H1 (cell line): ENCODE measurements around the gene COG7. TPM values are rescaled to one million over a fixed set of nuclear protein-coding genes. Genes with fewer than 3 reads are reported as not detected.

Experiments used
- CTCF ChIA-PET: fragments of 300-600 bp; sonication (Branson Sonifier 250); formaldehyde crosslinking; loops from one replicate; lab custom pipeline; 2021; ENCODE audit not compliant: partially characterized antibody; lab: Charles Lee
- POLR2A ChIA-PET: fragments of 300-600 bp; sonication (Branson Sonifier 250); formaldehyde crosslinking; loops from one replicate; lab custom pipeline; 2021; ENCODE audit warnings: inconsistent platforms; ENCODE audit not compliant: partially characterized antibody; lab: Charles Lee
- DNase-seq, 2 experiments: peaks; one replicate each; pipeline versions ENCODE4 v3.0.0 to v3.0.0-alpha.2; 2010 to 2022; ENCODE audit warnings: low spot score in 2 of 2, low read depth in 1 of 2, mixed read lengths in 1 of 2
- FAIRE-seq: peaks from 2 replicates; lab custom pipeline; 2011; peaks lifted over from hg19 to GRCh38; lab: Jason Lieb, UNC
- H2AFZ ChIP-seq: 2 replicates; pipeline ENCODE4 v1.8.1; 2012; ENCODE audit warnings: low read length, inconsistent platforms
- H2AK5ac ChIP-seq: 2 replicates; pipeline ENCODE4 v1.6.1; 2013; ENCODE audit warnings: low read depth, low read length
- H2BK120ac ChIP-seq: replicated peaks from 2 replicates; pipeline ENCODE3; 2013; ENCODE audit warnings: low read depth, low read length, inconsistent platforms
- H2BK12ac ChIP-seq: 2 replicates; pipeline ENCODE4 v1.6.1; 2013; ENCODE audit warnings: low read depth, low read length
- H2BK15ac ChIP-seq: 2 replicates; pipeline ENCODE4 v1.6.1; 2013; ENCODE audit warnings: low read length
- H2BK20ac ChIP-seq: 2 replicates; pipeline ENCODE4 v1.6.1; 2013; ENCODE audit warnings: low read length
- H2BK5ac ChIP-seq: 2 replicates; pipeline ENCODE4 v1.6.1; 2013; ENCODE audit warnings: low read depth, low read length
- H3K14ac ChIP-seq: 2 replicates; pipeline ENCODE4 v1.6.1; 2013; ENCODE audit warnings: inconsistent platforms; ENCODE audit not compliant: insufficient read length
- H3K18ac ChIP-seq: 2 replicates; pipeline ENCODE4 v1.6.1; 2013; ENCODE audit warnings: low read length; ENCODE audit errors: extremely low read depth
- H3K23ac ChIP-seq: 2 replicates; pipeline ENCODE4 v1.6.1; 2013; ENCODE audit warnings: inconsistent platforms; ENCODE audit not compliant: insufficient read length
- H3K23me2 ChIP-seq: 2 replicates; pipeline ENCODE4 v1.6.1; 2013; ENCODE audit warnings: low read depth, low read length
- H3K27ac ChIP-seq: 2 replicates; pipeline ENCODE4 v1.6.1; 2011; ENCODE audit warnings: low read depth, low read length, inconsistent platforms
- H3K27me3 ChIP-seq, 4 experiments: replicated peaks in 1 of 4; 1 replicate in 1 of 4; 2 replicates in 3 of 4; pipeline versions ENCODE4 v1.6.1 to v1.8.1; 2011 to 2013; ENCODE audit warnings: low read length in 3 of 4, mild to moderate bottlenecking in 3 of 4, inconsistent platforms in 2 of 4, mixed read lengths in 2 of 4, moderate library complexity in 1 of 4; ENCODE audit not compliant: control insufficient read depth in 3 of 4, insufficient read depth in 3 of 4; ENCODE audit errors: extremely low read depth in 1 of 4
- H3K36me3 ChIP-seq, 4 experiments: 2 replicates each; pipeline versions ENCODE4 v1.6.1 to v1.8.1; 2011 to 2013; ENCODE audit warnings: mild to moderate bottlenecking in 4 of 4, low read length in 3 of 4, moderate library complexity in 2 of 4, control low read depth in 1 of 4, inconsistent platforms in 1 of 4; ENCODE audit not compliant: insufficient read depth in 4 of 4, control insufficient read depth in 2 of 4
- H3K4ac ChIP-seq: replicated peaks from 2 replicates; pipeline ENCODE3; 2013; ENCODE audit warnings: low read length, low read depth, mixed read lengths, inconsistent platforms; ENCODE audit not compliant: insufficient read length
- H3K4me1 ChIP-seq, 4 experiments: replicated peaks in 1 of 4; 1 replicate in 1 of 4; 2 replicates in 3 of 4; pipeline versions ENCODE4 v1.6.1 to v1.8.1; 2011 to 2013; ENCODE audit warnings: low read length in 3 of 4, inconsistent platforms in 2 of 4, mixed read lengths in 1 of 4; ENCODE audit not compliant: insufficient read depth in 4 of 4, control insufficient read depth in 3 of 4
- H3K4me2 ChIP-seq, 2 experiments: 2 replicates each; pipeline versions ENCODE4 v1.6.1 to v1.8.1; 2011 to 2013; ENCODE audit warnings: low read depth in 2 of 2, low read length in 2 of 2, control low read depth in 1 of 2, inconsistent platforms in 1 of 2, mild to moderate bottlenecking in 1 of 2; ENCODE audit not compliant: insufficient read depth in 1 of 2
- H3K4me3 ChIP-seq, 4 experiments: fragments of 200-600, 300-600 bp in 1 of 4; sonication (generic), shearing (Covaris generic), sonication (Bioruptor Twin) in 1 of 4; 2 replicates each; pipeline versions ENCODE4 v1.5.1 to v1.8.1; 2011 to 2016; ENCODE audit warnings: low read length in 4 of 4, low read depth in 3 of 4, control low read depth in 2 of 4, inconsistent platforms in 2 of 4, mild to moderate bottlenecking in 2 of 4, mixed read lengths in 1 of 4, moderate library complexity in 1 of 4; ENCODE audit not compliant: insufficient read depth in 2 of 4; ENCODE audit errors: extremely low read depth in 1 of 4
- H3K56ac ChIP-seq: replicated peaks from 2 replicates; pipeline ENCODE3; 2013; ENCODE audit warnings: low read depth, mild to moderate bottlenecking, mixed read lengths, low read length, inconsistent platforms; ENCODE audit not compliant: insufficient read length
- H3K79me1 ChIP-seq: 2 replicates; pipeline ENCODE4 v1.6.1; 2013; ENCODE audit warnings: low read depth, low read length, control low read depth
- H3K79me2 ChIP-seq, 2 experiments: 2 replicates each; pipeline versions ENCODE4 v1.6.1 to v1.8.1; 2012 to 2013; ENCODE audit warnings: low read length in 2 of 2, mild to moderate bottlenecking in 2 of 2, inconsistent platforms in 1 of 2; ENCODE audit not compliant: insufficient read depth in 2 of 2, control insufficient read depth in 1 of 2
- H3K9ac ChIP-seq, 4 experiments: replicated peaks in 1 of 4; 1 replicate in 1 of 4; 2 replicates in 3 of 4; pipeline versions ENCODE4 v1.6.1 to v1.8.1; 2011 to 2013; ENCODE audit warnings: low read depth in 3 of 4, low read length in 3 of 4, control low read depth in 2 of 4, mild to moderate bottlenecking in 2 of 4, moderate library complexity in 2 of 4, inconsistent platforms in 1 of 4; ENCODE audit errors: extremely low read depth in 1 of 4
- H3K9me3 ChIP-seq, 2 experiments: 2 replicates each; pipeline versions ENCODE4 v1.6.1 to v1.8.1; 2012 to 2013; ENCODE audit warnings: mild to moderate bottlenecking in 2 of 2, moderate library complexity in 2 of 2, control low read depth in 1 of 2, inconsistent platforms in 1 of 2, low read depth in 1 of 2, low read length in 1 of 2, mixed read lengths in 1 of 2; ENCODE audit not compliant: insufficient read depth in 2 of 2
- H4K20me1 ChIP-seq, 2 experiments: replicated peaks in 1 of 2; 2 replicates each; pipeline versions ENCODE3 to v1.8.1; 2011 to 2013; ENCODE audit warnings: inconsistent platforms in 2 of 2, low read length in 2 of 2, mild to moderate bottlenecking in 1 of 2; ENCODE audit not compliant: insufficient read depth in 2 of 2, control insufficient read depth in 1 of 2
- H4K5ac ChIP-seq: 2 replicates; pipeline ENCODE4 v1.6.1; 2013; ENCODE audit warnings: low read length, low read depth, mixed read lengths, inconsistent platforms; ENCODE audit not compliant: insufficient read length
- H4K8ac ChIP-seq: 2 replicates; pipeline ENCODE4 v1.8.0; 2013; ENCODE audit warnings: mild to moderate bottlenecking, moderate library complexity, low read length, inconsistent platforms; ENCODE audit not compliant: insufficient read depth; ENCODE audit errors: extremely low read depth
- H4K91ac ChIP-seq: replicated peaks from 2 replicates; pipeline ENCODE3; 2013; ENCODE audit warnings: low read length, mixed read lengths, inconsistent platforms; ENCODE audit not compliant: insufficient read length
- ASH2L ChIP-seq: fragments of 200-600, 300-600 bp; sonication (generic); IDR thresholded peaks from one replicate; pipeline ENCODE4 v1.7.1; 2017; ENCODE audit warnings: low read length
- BRCA1 ChIP-seq: IDR thresholded peaks from 2 replicates; pipeline ENCODE4 v1.6.1; 2012; ENCODE audit warnings: low read depth, low read length, improper control_type of control experiment
- CBX5 ChIP-seq: fragments of 300-800, 300-1000 bp; sonication (generic); IDR thresholded peaks from 2 replicates; pipeline ENCODE4 v1.7.1; 2016; ENCODE audit warnings: antibody characterized with exemption, low read length, low read depth
- CBX8 ChIP-seq: fragments of 300-800, 300-1000 bp; sonication (generic); IDR thresholded peaks from 2 replicates; pipeline ENCODE4 v1.7.1; 2016; ENCODE audit warnings: low read depth, low read length, borderline replicate concordance
- CHD1 ChIP-seq: IDR thresholded peaks from 2 replicates; pipeline ENCODE4 v1.6.1; 2012; ENCODE audit warnings: low read depth, low read length, improper control_type of control experiment
- GTF2F1 ChIP-seq: IDR thresholded peaks from 2 replicates; pipeline ENCODE4 v1.6.1; 2012; ENCODE audit warnings: low read depth, low read length, improper control_type of control experiment, borderline replicate concordance
- KDM1A ChIP-seq: fragments of 200-600, 300-600 bp; sonication (generic); IDR thresholded peaks from 2 replicates; pipeline ENCODE4 v1.7.1; 2016; ENCODE audit warnings: mild to moderate bottlenecking, low read length, borderline replicate concordance
- POU5F1 ChIP-seq: IDR thresholded peaks from 2 replicates; pipeline ENCODE4 v1.6.1; 2011; ENCODE audit warnings: low read depth, mild to moderate bottlenecking, low read length, moderate library complexity
- RAD21 ChIP-seq, 2 experiments: IDR thresholded peaks in 1 of 2; conservative IDR thresholded peaks in 1 of 2; 2 replicates each; pipeline ENCODE4 v1.6.1; 2011; ENCODE audit warnings: low read depth in 2 of 2, low read length in 2 of 2, improper control_type of control experiment in 1 of 2, inconsistent platforms in 1 of 2, mild to moderate bottlenecking in 1 of 2, moderate library complexity in 1 of 2
- SAP30 ChIP-seq: fragments of 300-600 bp; sonication (generic); IDR thresholded peaks from 2 replicates; pipeline ENCODE4 v1.7.1; 2012; ENCODE audit warnings: low read length, moderate library complexity, mild to moderate bottlenecking, inconsistent platforms; ENCODE audit not compliant: insufficient read depth, insufficient replicate concordance
- SIRT6 ChIP-seq: IDR thresholded peaks from one replicate; pipeline ENCODE4 v1.7.1; 2012; ENCODE audit warnings: low read length, inconsistent platforms
- TBP ChIP-seq: IDR thresholded peaks from 2 replicates; pipeline ENCODE4 v1.6.1; 2011; ENCODE audit warnings: low read depth, low read length, improper control_type of control experiment
- WGBS, 2 experiments: shearing (Covaris generic) in 1 of 2; methylation state at CpG; one replicate each; pipeline versions ENCODE4 v1.1.6 to v1.1.7; 2013 to 2015; ENCODE audit warnings: low lambda C conversion rate in 2 of 2, mixed read lengths in 2 of 2, inconsistent platforms in 1 of 2, low coverage in 1 of 2, missing lambda C conversion rate in 1 of 2; ENCODE audit not compliant: insufficient replicate concordance in 2 of 2, insufficient coverage in 1 of 2, insufficient read length in 1 of 2; ENCODE audit errors: extremely low coverage in 1 of 2, missing lambda C conversion rate in 1 of 2; 5-methylcytosine and 5-hydroxymethylcytosine counted together
- polyA plus RNA-seq, 7 experiments: library from polyadenylated mRNA; depleted of rRNA in 3 of 7; stranded (reverse) in 5 of 7; unstranded in 2 of 7; fragments of >200 nt in 5 of 7; fragments of 200-250 nt in 2 of 7; gene quantifications; 1 replicate in 5 of 7; 2 replicates in 1 of 7; 4 replicates in 1 of 7; pipeline versions ENCODE4 v1.2.1 to v1.2.3, GENCODE V29; 2011 to 2013; ENCODE audit warnings: missing spikeins in 2 of 7, mixed read lengths in 2 of 7
- total RNA-seq: library from RNA; stranded (reverse); fragmentation: NEBNext Ultra II Directional; extraction: Animal tissue kit (Norgen Biotek cat#: 25700); gene quantifications from 2 replicates; pipeline ENCODE4 v1.2.1, GENCODE V29; 2021
- TF ChIP-seq, protein P1 (sequence below): IDR thresholded peaks from 2 replicates; pipeline ENCODE4 v1.6.1; 2011; ENCODE audit warnings: low read length, improper control_type of control experiment

The COG7 gene
- total and polyA plus RNA-seq, 2 of the 8 experiments (the other 6 are each of a cell fraction or from before 2014, with no cell fraction given): 17.2 to 40.4 TPM

GRCh38 chr16:23384878-23385277 is 68.1 kb downstream of the COG7 start:
- Histone ChIP-seq H2AK5ac (no peak overlapping the region), H4K5ac (no peak overlapping the region), H4K91ac (no peak overlapping the region), H2AFZ (no peak overlapping the region), H3K4me3 (no peak overlapping the region), H4K8ac (no peak overlapping the region), H3K18ac (no peak overlapping the region), H3K27ac (no peak overlapping the region), H3K14ac (no peak overlapping the region), H3K23ac (no peak overlapping the region), H2BK12ac (no peak overlapping the region), H2BK5ac (no peak overlapping the region), H3K4me2 (no peak overlapping the region), H3K56ac (no peak overlapping the region), H3K36me3 (peaks cover 0 to 6% (median 2%) of the 10 kb centered on the region in 4 experiments; a peak in 6 of 8 replicates), H3K4ac (no peak overlapping the region), H3K9ac (no peak overlapping the region), H2BK15ac (no peak overlapping the region), H2BK20ac (no peak overlapping the region), H3K23me2 (peaks cover 6% of the 10 kb centered on the region; the same call in 1 of the 2 replicates), H3K9me3 (no peaks in the 10 kb centered on the region), H3K4me1 (peaks cover 0 to 3% (median under 1%) of the 10 kb centered on the region in 4 experiments; a peak in 1 of 7 replicates), H2BK120ac (no peak overlapping the region), H3K79me2 (no peaks in the 10 kb centered on the region), H3K79me1 (no peaks in the 10 kb centered on the region), H3K27me3 (no peaks in the 10 kb centered on the region), H4K20me1 (peaks cover 0 to 1% of the 10 kb centered on the region in 2 experiments)
- no peak for FAIRE-seq
- ChIA-PET POLR2A (interaction anchor here (0.7 to 2.1 kb wide), 2 partner anchors 10 to 21 kb away, joined by 3 to 6 read pairs; no protein-coding TSS in a partner anchor), CTCF (interaction anchor here (1.3 to 3.9 kb wide), 3 partner anchors 13 to 50 kb away, joined by 4 to 23 read pairs (median 7); no protein-coding TSS in a partner anchor)
- 94% methylated on average over 10 of the region's 10 CpGs; no CpG with 5 or more reads in 1 of the 2 experiments for WGBS, 2 experiments
- DNase-seq: no peak
- no peak for TF ChIP-seq GTF2F1
- no peak for TF ChIP-seq CHD1
- TF ChIP-seq CBX5: no peak
- no peak for TF ChIP-seq SIRT6
- TF ChIP-seq CBX8: no peak
- TF ChIP-seq ASH2L: no peak
- no peak for TF ChIP-seq TBP
- no peak for TF ChIP-seq KDM1A
- no peak for TF ChIP-seq SAP30
- TF ChIP-seq BRCA1: no peak
- no peak for TF ChIP-seq RAD21 (IDR thresholded peaks at IDR 0.05 in 1 of 2, conservative IDR thresholded peaks at IDR 0.05 in 1 of 2; ENCODE audit: low read depth in 2 of 2, low read length in 2 of 2)
- TF ChIP-seq POU5F1: no peak
- TF ChIP-seq, protein P1, sequence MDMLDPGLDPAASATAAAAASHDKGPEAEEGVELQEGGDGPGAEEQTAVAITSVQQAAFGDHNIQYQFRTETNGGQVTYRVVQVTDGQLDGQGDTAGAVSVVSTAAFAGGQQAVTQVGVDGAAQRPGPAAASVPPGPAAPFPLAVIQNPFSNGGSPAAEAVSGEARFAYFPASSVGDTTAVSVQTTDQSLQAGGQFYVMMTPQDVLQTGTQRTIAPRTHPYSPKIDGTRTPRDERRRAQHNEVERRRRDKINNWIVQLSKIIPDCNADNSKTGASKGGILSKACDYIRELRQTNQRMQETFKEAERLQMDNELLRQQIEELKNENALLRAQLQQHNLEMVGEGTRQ: no peak
